GM20431 (cell line): ENCODE results near the gene OR2W3.

ENCODE experiments used
- in situ Hi-C: fragments of 300-500 bp; cut with MseI, MboI; formaldehyde crosslinking; loops from one replicate; pipeline ENCODE4 v1.15.0; 2020; ENCODE audit warnings: low sequenced_read_pairs; ENCODE audit not compliant: unreplicated experiment

OR2W3 gene

DNA sequence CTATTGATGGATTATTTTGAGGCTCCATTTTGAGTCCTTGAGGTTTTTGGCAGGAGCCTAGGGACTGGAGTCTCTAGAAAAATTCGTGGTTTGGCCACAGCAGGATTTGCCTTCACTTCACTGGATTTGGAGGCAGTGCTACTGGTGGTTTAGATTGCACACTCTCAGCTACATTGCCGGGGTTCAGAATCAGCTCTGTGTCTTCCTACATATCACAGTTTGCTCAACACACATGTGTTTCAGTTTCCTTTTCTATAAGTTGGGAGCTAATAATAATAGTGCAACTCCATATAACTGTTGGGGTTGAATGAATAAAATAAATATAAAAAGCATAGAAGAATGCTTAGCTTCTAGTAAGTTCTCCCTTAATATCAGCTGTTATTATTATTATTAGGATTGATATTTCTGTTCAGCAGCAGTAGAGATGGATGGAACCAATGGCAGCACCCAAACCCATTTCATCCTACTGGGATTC is at the start of gene OR2W3:
Gene OR2W3 (plus strand): TSS at position 425 of the 475 bp plus-strand sequence. CDS start 0 bp downstream, at position 425.
- in situ Hi-C loops = no loop called here

DNA sequence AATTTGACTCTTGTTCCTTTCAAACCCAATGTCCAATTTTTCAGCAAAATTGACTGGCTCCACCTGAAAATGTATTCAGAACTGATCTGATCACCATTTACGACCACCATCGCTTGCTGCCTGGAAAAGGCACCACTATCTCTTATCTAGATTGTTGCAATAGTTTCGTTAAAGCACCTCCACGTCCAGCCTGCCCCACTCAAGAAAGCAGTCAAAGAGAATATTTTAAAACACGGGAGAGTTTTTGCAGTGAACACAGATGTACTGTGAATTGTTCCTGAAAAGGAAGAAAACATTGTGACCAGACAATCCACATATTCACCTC is 49.7 kb upstream of the OR2W3 start:
- in situ Hi-C loops = no loop called here

DNA sequence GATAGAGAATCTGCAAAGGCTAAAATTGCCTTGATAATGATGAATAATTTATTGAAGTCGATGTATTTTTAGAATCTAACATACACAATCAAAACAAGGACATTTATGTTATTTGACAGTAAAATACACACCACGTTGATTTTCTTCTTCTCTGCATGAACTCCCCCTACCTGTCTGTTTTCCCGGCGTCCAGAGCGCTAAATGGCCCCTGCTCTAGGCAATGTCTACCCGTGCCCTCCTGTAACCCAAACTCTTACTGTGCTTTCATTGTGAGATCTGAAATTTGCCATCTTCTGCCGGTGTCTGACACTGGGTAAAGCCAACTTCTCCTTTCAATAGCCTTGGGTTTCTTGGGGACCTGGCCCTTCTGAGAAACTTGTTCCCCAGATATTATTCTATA is 47.0 kb upstream of the OR2W3 start:
- in situ Hi-C loops = no loop called here

DNA sequence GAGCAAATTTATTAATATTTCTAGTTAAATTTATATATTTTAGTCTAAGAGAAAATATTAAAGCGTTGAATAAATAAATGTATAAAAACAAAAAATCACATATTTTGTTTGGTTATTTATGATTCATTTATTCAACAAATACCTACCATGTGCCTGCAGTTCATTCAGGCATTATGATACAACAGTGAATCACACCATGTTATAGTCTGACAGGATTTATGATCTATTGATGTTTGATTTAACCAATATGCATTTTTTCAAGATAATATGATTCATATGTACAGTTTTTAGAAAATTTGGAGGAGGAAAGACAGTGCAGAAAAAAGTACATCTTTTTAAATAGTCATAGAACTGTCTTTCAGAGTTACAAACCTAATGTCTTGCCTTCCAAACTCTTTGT is 45.8 kb upstream of the OR2W3 start:
- in situ Hi-C loops = no loop called here

DNA sequence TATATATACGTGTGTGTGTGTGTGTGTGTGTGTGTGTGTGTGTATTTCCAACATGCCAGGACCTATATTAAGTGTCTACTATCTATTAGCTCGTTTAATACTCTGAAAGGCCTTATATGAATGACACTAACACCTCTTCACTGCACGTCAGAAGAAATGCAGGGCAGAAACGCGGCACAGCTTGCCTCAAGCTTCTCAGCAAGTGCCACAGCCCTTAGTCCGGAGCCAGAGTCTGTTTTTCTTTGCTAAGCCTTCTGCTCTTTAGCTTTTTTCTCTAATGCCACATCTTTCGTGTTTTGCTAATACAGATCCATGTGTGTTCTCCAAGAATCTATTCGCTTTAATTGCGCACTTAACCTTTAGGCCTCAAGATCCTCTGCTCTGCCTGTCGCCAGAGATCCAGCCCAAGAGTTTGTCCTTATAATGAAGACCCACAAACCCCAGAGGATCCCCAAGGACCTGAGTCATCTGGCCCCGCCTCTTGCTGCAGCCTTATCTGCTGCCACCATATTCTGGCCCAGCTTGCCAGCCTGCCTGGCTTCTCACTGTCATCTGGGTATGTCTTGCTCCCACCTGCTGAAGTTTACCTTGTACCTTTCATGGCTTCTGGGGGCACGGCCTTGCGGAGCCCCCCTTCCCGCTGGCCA is 40.4 kb upstream of the OR2W3 start:
- in situ Hi-C loops = no loop called here

DNA sequence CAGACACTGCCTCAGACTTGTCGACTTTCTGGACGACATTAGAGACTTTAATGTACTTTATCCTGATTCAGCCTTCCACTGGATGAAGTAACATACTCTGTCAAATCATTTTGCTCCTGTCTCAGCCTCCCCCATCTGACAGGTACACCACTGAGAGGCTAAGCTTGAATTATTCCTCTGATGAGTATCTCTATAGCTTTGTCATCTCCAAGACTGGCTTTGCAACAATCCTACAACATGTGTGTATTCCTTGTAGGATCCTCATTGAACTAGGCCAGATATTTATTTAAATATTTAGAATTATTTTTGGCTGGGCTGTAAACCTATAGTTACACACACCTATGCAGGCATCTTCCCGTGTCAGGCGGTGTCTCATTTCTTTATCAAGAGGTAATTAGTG is 39.5 kb upstream of the OR2W3 start:
- in situ Hi-C loops = no loop called here

DNA sequence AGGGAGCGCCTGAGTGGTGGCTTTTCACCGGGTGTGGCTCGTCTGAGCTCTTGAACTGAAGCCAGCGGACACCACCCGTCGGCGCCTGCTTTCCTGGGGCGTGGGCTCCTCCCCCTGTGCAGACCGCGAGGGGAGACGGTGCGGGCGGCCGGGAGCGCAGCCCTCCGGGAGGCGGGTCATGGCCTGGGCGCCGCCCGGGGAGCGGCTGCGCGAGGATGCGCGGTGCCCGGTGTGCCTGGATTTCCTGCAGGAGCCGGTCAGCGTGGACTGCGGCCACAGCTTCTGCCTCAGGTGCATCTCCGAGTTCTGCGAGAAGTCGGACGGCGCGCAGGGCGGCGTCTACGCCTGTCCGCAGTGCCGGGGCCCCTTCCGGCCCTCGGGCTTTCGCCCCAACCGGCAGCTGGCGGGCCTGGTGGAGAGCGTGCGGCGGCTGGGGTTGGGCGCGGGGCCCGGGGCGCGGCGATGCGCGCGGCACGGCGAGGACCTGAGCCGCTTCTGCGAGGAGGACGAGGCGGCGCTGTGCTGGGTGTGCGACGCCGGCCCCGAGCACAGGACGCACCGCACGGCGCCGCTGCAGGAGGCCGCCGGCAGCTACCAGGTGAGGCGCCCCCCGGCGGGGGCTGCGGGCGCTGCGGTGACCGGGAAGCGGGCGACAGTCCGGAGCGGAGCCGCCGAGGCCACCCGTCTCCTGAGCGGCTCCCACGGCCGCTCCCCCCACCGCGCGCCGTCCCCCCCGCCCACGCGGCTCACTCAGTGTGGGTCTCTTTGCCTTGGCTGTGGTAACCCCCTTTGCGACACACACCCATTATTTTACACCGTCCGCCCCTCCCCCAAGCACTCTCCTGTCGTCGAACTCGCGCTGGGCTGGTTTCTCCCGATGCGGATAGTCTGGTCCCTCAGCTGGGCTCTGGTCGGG is 38.1 kb upstream of the OR2W3 start, which contains the start of gene TRIM58:
Gene TRIM58 (plus strand): TSS at position 119 of the 916 bp plus-strand sequence. CDS start 60 bp downstream, at position 179.
- in situ Hi-C loops = no loop called here

DNA sequence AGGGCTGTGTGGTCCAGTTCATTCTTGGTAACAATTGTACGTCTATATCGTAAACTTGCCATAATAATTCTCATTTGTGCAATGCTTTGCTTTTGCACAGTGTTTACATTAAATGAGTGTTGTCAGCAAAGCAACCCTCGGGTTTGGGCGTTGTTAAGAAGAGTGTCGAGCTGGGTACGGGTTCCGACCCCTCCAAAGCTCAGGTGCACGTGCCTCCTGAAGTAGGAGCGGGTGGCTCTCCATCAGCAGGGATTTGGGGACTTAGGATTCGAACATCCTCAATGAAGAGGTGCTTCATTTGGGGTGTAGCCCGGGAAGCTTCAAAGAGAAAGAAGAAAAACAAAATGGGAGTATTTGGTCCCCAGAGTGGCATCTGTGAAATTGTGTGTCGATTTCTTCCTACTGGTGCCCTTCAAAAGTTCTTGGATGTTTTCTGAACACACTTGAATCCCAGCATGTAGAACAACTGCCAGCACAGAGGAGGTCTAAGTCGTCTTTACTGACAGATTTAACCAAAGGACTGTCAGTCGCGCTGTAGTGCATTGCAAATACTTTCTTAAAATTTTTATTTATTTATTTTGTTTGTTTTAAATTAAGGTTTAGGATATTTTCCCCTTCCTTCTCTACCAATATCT is 37.3 kb upstream of the OR2W3 start:
- in situ Hi-C loops = no loop called here

DNA sequence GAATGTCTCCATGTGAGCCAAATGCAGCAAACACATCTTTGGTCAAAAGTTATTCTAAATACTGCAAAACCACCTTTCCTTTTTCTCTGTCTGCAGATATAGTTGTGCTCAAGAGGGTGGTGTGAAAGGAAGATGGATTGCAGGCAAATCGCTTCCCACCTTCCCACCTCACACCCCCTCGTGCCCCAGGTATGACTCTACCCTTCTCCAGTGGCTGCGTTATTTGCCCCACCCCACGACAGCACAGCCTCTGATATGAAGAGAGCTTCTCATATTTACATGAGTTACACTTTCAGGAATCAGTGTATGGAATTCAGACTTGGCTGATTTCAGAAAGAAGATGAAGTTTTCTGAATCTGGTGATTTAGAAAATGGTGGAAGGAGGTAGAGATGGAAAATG is 32.6 kb upstream of the OR2W3 start:
- in situ Hi-C loops = no loop called here

DNA sequence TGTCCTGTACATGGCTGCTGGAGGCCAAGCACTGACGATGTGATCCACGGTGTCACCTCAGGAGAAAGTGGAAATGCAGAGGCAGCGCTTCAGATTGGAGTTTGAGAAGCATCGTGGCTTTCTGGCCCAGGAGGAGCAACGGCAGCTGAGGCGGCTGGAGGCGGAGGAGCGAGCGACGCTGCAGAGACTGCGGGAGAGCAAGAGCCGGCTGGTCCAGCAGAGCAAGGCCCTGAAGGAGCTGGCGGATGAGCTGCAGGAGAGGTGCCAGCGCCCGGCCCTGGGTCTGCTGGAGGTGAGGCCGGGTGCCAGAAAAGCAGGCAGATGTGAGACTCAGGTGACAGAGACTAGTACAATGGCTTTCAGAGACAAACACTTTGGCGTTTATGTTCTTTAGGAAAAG is 30.7 kb upstream of the OR2W3 start:
- in situ Hi-C loops = no loop called here

DNA sequence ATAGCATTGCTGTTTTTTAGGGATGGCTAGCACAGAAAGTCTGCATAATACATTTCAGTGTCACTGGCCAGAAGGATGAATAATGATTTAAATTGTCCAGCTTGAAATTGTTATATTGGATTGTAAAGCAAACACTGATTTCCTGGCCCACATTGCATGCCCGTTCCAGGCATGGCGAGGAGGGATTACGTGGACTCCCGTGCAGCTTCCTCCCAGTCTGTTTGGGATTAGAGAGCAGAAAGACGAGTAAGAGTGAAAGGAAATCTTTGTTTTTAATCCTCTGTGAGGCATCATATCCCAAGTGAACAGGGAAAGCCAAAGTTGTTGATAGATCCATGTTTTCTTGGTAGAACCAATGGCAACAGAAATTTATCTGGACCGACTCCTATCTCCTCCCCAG is 30.0 kb upstream of the OR2W3 start:
- in situ Hi-C loops = no loop called here

DNA sequence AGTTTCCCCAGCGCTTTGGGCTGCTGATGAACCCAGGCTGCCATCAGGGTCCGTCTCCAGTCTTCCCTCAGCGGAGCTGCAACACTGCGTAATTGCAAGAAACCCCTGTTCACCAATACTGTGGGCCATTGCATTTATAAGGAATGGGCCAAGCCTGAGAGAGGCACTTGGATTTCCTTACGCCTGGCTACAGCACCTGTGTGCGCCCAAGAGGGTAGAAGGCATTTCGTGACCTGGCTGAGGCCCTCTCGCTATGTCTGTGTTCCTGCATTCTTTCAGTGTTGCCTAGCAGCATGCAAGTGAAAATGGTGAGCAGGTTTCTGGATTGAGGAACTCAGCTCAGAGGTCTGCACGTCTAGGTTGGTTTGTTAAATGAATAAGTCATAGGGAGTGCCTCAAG is 12.0 kb upstream of the OR2W3 start:
- in situ Hi-C loops = no loop called here

DNA sequence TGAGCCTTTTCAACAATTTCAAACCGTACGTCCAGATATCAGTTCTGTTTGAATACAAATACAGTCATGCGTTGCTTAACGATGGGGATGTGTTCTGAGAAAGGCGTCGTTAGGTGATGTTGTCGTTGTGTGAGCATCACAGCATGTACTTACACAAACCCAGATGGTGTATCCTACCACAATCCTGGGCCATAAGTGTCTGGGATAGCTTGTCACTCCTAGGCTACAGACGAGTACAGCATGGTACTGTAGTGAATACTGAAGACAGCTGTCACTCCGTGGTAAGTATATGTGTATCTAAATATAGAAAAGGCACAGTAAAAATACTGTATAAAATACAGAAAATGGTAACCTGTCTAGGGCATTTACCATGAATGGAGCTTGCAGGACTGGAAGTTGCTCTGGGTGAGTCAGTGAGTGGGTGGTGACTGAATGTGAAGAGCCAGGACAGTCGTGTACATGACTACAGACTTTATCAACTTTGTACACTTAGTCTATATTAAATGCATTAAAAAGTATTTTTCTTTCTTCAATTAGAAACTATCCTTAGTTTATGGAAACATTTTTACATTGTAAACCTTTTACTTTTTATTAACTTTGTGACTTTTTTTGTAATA is 10.5 kb upstream of the OR2W3 start:
- in situ Hi-C loops = no loop called here

DNA sequence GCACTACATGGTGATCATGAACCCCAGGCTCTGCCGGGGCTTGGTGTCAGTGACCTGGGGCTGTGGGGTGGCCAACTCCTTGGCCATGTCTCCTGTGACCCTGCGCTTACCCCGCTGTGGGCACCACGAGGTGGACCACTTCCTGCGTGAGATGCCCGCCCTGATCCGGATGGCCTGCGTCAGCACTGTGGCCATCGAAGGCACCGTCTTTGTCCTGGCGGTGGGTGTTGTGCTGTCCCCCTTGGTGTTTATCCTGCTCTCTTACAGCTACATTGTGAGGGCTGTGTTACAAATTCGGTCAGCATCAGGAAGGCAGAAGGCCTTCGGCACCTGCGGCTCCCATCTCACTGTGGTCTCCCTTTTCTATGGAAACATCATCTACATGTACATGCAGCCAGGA is 589 bp downstream of the OR2W3 start:
- in situ Hi-C loops = no loop called here

DNA sequence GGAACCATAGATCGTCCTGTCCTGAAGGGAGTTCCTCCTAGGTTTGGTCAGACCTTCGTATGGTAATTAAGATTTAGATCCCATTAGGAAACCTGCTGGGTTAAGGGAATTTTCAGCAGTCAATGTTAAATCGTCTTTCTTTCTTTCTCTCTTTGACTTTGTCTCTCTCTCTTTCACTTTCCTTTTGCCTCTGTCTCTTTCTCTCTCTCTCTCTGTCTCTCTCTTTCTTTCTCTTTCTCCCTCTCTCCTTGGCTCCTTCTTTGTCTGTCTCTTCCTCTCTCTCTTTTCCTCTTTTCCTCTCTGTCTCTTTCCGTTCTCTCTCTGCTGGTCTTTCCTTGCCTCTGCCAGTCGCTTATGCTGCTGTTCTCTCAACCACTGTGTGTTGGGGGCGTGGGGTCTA is 8.7 kb downstream of the OR2W3 start:
- in situ Hi-C loops = no loop called here

DNA sequence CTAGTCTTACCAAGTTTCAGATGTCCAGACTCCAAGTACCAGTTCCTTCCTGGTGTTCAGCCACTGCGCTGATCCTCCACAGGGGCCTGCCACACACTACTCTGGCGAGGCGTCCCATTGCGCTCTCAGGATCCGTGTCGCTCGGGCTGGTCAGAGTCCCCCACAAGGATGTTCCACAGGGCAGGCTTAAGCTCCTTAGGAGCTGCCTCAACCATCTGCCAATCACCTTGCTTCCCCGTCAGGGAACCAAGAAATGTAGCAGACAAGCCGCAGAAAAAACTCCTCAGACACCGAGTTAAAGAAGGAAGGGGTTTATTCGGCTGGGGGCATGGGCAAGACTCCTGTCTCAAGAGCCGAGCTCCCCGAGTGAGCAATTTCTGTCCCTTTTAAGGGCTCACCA is 9.8 kb downstream of the OR2W3 start:
- in situ Hi-C loops = no loop called here

DNA sequence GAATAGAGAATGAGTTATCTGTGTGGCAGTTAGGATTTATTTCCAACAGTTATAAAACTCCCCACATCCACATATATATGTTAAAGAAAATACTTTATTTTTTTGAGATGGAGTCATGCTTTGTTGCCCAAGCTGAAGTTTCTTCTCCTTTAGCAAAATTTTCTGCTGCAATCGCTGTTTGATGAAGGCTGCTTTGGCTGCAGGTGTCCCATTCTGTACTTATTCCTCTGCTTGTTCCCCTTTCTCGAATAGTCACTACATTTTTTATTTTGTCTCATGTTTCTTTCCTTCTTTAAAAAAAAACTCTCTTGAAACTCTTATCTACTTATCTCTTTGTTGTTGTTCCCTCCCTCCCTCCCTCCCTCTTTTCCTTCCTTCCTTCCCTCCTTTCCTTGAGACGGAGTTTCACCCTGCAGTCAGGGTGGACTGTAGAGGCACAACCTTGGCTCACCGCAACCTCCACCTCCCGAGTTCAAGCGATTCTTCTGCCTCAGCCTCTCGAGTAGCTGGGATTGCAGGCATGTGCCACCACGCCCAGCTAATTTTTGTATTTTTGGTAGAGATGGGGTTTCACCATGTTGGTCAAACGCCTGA is 10.6 kb downstream of the OR2W3 start:
- in situ Hi-C loops = no loop called here

DNA sequence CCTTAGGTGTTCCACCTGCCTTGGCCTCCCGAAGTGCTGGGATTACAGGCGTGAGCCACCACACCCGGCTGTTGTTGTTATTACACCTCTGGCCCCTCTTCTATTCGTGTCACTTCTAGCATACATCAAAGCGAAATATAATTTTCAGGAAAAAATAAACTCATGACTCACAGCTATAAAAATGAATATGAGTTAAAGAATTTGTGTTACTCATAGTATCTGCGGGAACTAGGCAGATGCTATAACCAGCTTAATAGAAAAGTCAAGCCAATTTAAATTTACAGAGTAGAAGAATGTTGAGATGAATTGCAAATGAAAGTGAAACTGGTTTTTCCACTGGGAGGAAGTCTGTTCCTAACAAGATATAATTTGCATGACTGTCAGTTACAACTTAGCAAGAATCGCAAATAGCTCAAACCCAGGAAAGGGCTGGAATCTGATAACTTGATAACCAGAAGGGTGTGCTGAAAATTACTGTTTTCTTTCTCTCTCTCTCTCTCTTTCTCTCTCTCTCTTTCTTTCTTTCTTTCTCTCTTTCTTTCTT is 11.2 kb downstream of the OR2W3 start:
- in situ Hi-C loops = no loop called here

DNA sequence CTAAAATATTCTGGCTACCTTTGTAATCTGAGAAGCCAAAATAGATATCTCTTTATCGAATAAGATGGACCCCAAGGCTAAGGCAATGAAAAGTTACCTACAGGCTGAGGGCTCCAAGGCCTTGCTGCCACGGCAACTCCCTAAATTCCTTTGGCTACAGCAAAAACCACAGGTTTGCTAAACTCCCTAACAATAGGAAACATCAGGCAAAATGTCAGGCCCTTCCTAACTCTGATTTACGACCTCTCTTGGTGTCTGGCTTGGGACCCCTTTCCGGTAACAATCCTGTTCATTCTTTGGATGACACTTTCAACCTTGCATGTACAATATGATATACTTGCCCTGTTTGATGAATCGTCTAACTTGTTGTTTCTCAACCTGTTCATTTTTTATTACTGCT is 13.4 kb downstream of the OR2W3 start:
- in situ Hi-C loops = no loop called here

DNA sequence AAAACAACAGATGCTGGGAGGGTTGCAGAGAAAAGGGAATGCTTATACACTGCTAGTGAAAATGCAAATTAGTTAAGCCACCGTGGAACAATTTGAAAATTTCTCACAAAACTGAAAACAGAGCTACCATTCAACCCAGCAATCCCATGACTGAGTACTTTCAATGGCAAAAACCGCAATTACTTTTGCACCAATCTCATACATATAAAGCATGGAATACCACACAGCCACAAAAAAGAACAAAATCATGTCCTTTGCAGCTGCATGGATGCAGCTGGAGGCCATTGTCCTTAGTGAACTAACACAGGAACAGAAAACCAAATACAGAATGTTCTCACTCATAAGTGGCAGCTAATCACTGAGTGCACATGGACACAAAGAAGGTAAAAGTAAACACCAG is 18.4 kb downstream of the OR2W3 start:
- in situ Hi-C loops = no loop called here
